ENCODE data around the gene TAAR1.

The TAAR1 gene

GRCh38 chr6:132671295-132671694, 12.3 kb upstream of the TAAR1 start:
- no peak overlapping the region for H3K4me3 ChIP-seq (replicated peaks; ENCODE audit: low read depth, low read length)
- DNase-seq (ENCODE audit: extremely low read depth, insufficient read length), result no peak
- TF ChIP-seq, protein P1, sequence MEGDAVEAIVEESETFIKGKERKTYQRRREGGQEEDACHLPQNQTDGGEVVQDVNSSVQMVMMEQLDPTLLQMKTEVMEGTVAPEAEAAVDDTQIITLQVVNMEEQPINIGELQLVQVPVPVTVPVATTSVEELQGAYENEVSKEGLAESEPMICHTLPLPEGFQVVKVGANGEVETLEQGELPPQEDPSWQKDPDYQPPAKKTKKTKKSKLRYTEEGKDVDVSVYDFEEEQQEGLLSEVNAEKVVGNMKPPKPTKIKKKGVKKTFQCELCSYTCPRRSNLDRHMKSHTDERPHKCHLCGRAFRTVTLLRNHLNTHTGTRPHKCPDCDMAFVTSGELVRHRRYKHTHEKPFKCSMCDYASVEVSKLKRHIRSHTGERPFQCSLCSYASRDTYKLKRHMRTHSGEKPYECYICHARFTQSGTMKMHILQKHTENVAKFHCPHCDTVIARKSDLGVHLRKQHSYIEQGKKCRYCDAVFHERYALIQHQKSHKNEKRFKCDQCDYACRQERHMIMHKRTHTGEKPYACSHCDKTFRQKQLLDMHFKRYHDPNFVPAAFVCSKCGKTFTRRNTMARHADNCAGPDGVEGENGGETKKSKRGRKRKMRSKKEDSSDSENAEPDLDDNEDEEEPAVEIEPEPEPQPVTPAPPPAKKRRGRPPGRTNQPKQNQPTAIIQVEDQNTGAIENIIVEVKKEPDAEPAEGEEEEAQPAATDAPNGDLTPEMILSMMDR (IDR thresholded peaks at IDR 0.05; ENCODE audit: insufficient read depth, low read length, poor library complexity, severe bottlenecking), result no peak
- H3K36me3 ChIP-seq (ENCODE audit: control insufficient read depth, insufficient read depth, low read length), result no peaks in the 10 kb centered on the region
- H3K27me3 ChIP-seq (replicated peaks; ENCODE audit: control insufficient read depth, insufficient read depth, low read length), result 0 out of 2 replicates have a peak, but pooled peaks cover 1% of the 10 kb centered on the region

- DNase-seq (ENCODE audit: extremely low read depth, insufficient read length), result peak; percentile 3
- TF ChIP-seq, protein P1 (IDR thresholded peaks at IDR 0.05; ENCODE audit: insufficient read depth, low read length, poor library complexity, severe bottlenecking), result peak; percentile 40
- Histone ChIP-seq H3K4me3 (replicated peaks; ENCODE audit: low read depth, low read length) (no peak overlapping the region), H3K36me3 (ENCODE audit: control insufficient read depth, insufficient read depth, low read length) (no peaks in the 10 kb centered on the region), H3K27me3 (replicated peaks; ENCODE audit: control insufficient read depth, insufficient read depth, low read length) (no peaks in the 10 kb centered on the region)
These were observed 10.8 kb upstream of the TAAR1 start for GRCh38 chr6:132669690-132670291.

DNA sequence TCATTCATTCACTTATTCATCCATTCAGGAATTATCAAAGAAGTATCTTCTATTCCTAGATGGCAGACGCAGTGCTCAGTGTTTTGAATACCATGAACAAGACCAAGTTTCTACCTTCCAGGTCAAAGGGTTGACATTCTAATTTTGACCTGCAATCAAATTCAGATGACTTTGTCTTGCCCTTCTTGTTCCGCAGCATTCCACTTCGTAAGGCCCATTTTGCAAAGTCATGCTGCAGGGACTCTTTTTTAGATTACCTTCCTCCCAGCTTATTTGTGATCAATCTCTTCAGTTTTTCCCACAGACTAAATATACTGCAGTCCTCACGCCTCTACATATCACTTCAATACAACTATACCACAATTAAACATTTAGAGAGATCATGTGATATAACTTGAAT, 7.1 kb upstream of the TAAR1 start:
- no peak overlapping the region for H3K4me3 ChIP-seq (replicated peaks; ENCODE audit: low read depth, low read length)
- no peaks in the 10 kb centered on the region for H3K36me3 ChIP-seq (ENCODE audit: control insufficient read depth, insufficient read depth, low read length)
- no peaks in the 10 kb centered on the region for H3K27me3 ChIP-seq (replicated peaks; ENCODE audit: control insufficient read depth, insufficient read depth, low read length)
- TF ChIP-seq, protein P1 (IDR thresholded peaks at IDR 0.05; ENCODE audit: insufficient read depth, low read length, poor library complexity, severe bottlenecking), result no peak
- no peak for DNase-seq (ENCODE audit: extremely low read depth, insufficient read length)

- TF ChIP-seq, protein P1 (IDR thresholded peaks at IDR 0.05; ENCODE audit: insufficient read depth, low read length, poor library complexity, severe bottlenecking), result no peak
- no peaks in the 10 kb centered on the region for H3K36me3 ChIP-seq (ENCODE audit: control insufficient read depth, insufficient read depth, low read length)
- no peak for DNase-seq (ENCODE audit: extremely low read depth, insufficient read length)
- no peak overlapping the region for H3K4me3 ChIP-seq (replicated peaks; ENCODE audit: low read depth, low read length)
- H3K27me3 ChIP-seq (replicated peaks; ENCODE audit: control insufficient read depth, insufficient read depth, low read length), result no peaks in the 10 kb centered on the region
These were observed 5.5 kb upstream of the TAAR1 start for GRCh38 chr6:132664309-132665034.

DNA sequence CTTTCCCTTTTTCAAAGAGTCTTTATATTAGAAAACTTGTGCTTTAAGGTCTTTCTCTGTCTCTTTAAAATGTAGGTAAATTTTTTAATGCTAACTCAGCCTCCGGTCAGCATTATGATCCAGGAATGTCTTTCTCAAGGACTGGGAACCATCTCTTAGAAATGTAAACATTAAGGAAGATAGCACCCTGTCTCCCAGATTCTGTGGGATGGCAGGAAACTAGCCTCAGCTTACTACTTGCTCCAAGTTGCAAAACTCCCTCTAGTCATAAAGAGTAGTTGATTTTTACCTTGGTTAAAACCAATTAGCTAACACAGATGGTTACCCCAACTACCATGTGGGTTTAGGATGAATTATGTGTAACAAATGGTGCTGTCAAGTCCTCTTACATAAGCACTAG, 4.7 kb upstream of the TAAR1 start:
- H3K4me3 ChIP-seq (replicated peaks; ENCODE audit: low read depth, low read length), result no peak overlapping the region
- H3K27me3 ChIP-seq (replicated peaks; ENCODE audit: control insufficient read depth, insufficient read depth, low read length), result no peaks in the 10 kb centered on the region
- no peaks in the 10 kb centered on the region for H3K36me3 ChIP-seq (ENCODE audit: control insufficient read depth, insufficient read depth, low read length)
- TF ChIP-seq, protein P1 (IDR thresholded peaks at IDR 0.05; ENCODE audit: insufficient read depth, low read length, poor library complexity, severe bottlenecking), result no peak
- no peak for DNase-seq (ENCODE audit: extremely low read depth, insufficient read length)
